ENCODE data around the gene CDX1. TPM values are rescaled to one million over a fixed set of nuclear protein-coding genes. Genes with fewer than 3 reads are reported as not detected.

CDX1 gene
- total RNA-seq, 1 experiment from 2014 or later: 6.6 TPM

GRCh38 chr5:150162142-150162513 lies 4.5 kb upstream of the CDX1 start:
- no peak for DNase-seq (ENCODE audit: low spot score)

- DNase-seq (ENCODE audit: low spot score): no peak
These were observed 3.5 kb upstream of the CDX1 start for GRCh38 chr5:150163035-150163434.

- no peak for DNase-seq (ENCODE audit: low spot score)
These were observed 3.0 kb upstream of the CDX1 start for GRCh38 chr5:150163547-150164059.

- DNase-seq (ENCODE audit: low spot score): peak; percentile 24
These were observed 2.2 kb upstream of the CDX1 start for GRCh38 chr5:150164211-150164980.

- no peak for DNase-seq (ENCODE audit: low spot score)
These were observed 435 bp upstream of the CDX1 start for GRCh38 chr5:150166037-150166649.

GRCh38 chr5:150167512-150167850 lies 903 bp downstream of the CDX1 start:
- DNase-seq (ENCODE audit: low spot score): no peak

- DNase-seq (ENCODE audit: low spot score): no peak
These were observed 1.3 kb downstream of the CDX1 start for GRCh38 chr5:150167908-150168307.

- DNase-seq (ENCODE audit: low spot score): no peak
These were observed 2.3 kb downstream of the CDX1 start for GRCh38 chr5:150168864-150169263.

GRCh38 chr5:150172145-150172544 lies 5.6 kb downstream of the CDX1 start:
- DNase-seq (ENCODE audit: low spot score): no peak

GRCh38 chr5:150172556-150172955 lies 6.0 kb downstream of the CDX1 start:
- no peak for DNase-seq (ENCODE audit: low spot score)

- DNase-seq (ENCODE audit: low spot score): no peak
These were observed 6.6 kb downstream of the CDX1 start for GRCh38 chr5:150173161-150173560.

GRCh38 chr5:150174285-150174684 lies 7.7 kb downstream of the CDX1 start:
- no peak for DNase-seq (ENCODE audit: low spot score)

- DNase-seq (ENCODE audit: low spot score): no peak
These were observed 8.5 kb downstream of the CDX1 start for GRCh38 chr5:150175076-150175475.

- DNase-seq (ENCODE audit: low spot score): peak; percentile 49
These were observed 9.0 kb downstream of the CDX1 start for GRCh38 chr5:150175536-150175935.

GRCh38 chr5:150176745-150177477 lies 10.3 kb downstream of the CDX1 start:
- DNase-seq (ENCODE audit: low spot score): no peak

- no peak for DNase-seq (ENCODE audit: low spot score)
These were observed 11.1 kb downstream of the CDX1 start for GRCh38 chr5:150177721-150178120.

- DNase-seq (ENCODE audit: low spot score): no peak
These were observed 11.7 kb downstream of the CDX1 start for GRCh38 chr5:150178262-150178661.

GRCh38 chr5:150179019-150179620 lies 12.5 kb downstream of the CDX1 start:
- DNase-seq (ENCODE audit: low spot score): no peak

- DNase-seq (ENCODE audit: low spot score): no peak
These were observed 13.9 kb downstream of the CDX1 start for GRCh38 chr5:150180241-150181026.

- DNase-seq (ENCODE audit: low spot score): no peak
These were observed 14.4 kb downstream of the CDX1 start for GRCh38 chr5:150181027-150181426.

All from HT-29 (cell line).